OCI-LY1 (cell line): ENCODE measurements around the gene DHCR7.

Experiments used
- H2AFZ ChIP-seq: fragments of 200-600 bp; sonication (generic), shearing (Covaris generic); 2 replicates; pipeline ENCODE4 v1.6.0; 2014; ENCODE audit warnings: antibody characterized with exemption, mild to moderate bottlenecking, low read length
- H3F3A ChIP-seq: fragments of 200-600 bp; sonication (generic), shearing (Covaris generic); 2 replicates; pipeline ENCODE4 v1.6.0; 2014; ENCODE audit warnings: mild to moderate bottlenecking, antibody characterized with exemption, low read length, moderate library complexity; ENCODE audit not compliant: insufficient read depth
- H3K27ac ChIP-seq: fragments of 200-600 bp; sonication (generic); 2 replicates; pipeline ENCODE4 v1.5.1; 2014; ENCODE audit warnings: low read length, mixed run types, mild to moderate bottlenecking, low read depth; ENCODE audit not compliant: poor library complexity, severe bottlenecking
- H3K27me3 ChIP-seq: fragments of 200-600 bp; sonication (generic); 2 replicates; pipeline ENCODE4 v1.6.0; 2014; ENCODE audit warnings: antibody characterized with exemption, mild to moderate bottlenecking, low read length, moderate library complexity; ENCODE audit not compliant: insufficient read depth
- H3K36me3 ChIP-seq: fragments of 200-600 bp; sonication (generic); 2 replicates; pipeline ENCODE4 v1.6.1; 2014; ENCODE audit warnings: mild to moderate bottlenecking, antibody characterized with exemption, low read length, moderate library complexity, mixed read lengths; ENCODE audit not compliant: insufficient read depth
- H3K4me1 ChIP-seq: fragments of 200-600 bp; sonication (generic); 2 replicates; pipeline ENCODE4 v1.5.1; 2014; ENCODE audit warnings: mild to moderate bottlenecking, low read length, moderate library complexity; ENCODE audit not compliant: insufficient read depth, severe bottlenecking
- H3K4me2 ChIP-seq: fragments of 200-600 bp; sonication (generic), shearing (Covaris generic); 2 replicates; pipeline ENCODE4 v1.6.1; 2014; ENCODE audit warnings: low read length
- H3K4me3 ChIP-seq: fragments of 200-600 bp; sonication (generic); 2 replicates; pipeline ENCODE4 v1.5.1; 2014; ENCODE audit warnings: low read length, low read depth, mild to moderate bottlenecking, mixed read lengths; ENCODE audit not compliant: poor library complexity, severe bottlenecking
- H3K79me2 ChIP-seq: fragments of 200-600 bp; shearing (Covaris generic); 2 replicates; pipeline ENCODE4 v1.6.1; 2016; ENCODE audit warnings: mixed run types, low read length, mixed read lengths; ENCODE audit not compliant: insufficient read depth
- H3K9ac ChIP-seq: fragments of 200-600 bp; sonication (generic), shearing (Covaris generic); 2 replicates; pipeline ENCODE4 v1.6.1; 2014; ENCODE audit warnings: mild to moderate bottlenecking, low read length, mixed read lengths
- H3K9me2 ChIP-seq: fragments of 200-600 bp; sonication (generic), shearing (Covaris generic); 2 replicates; pipeline ENCODE4 v1.6.1; 2014; ENCODE audit warnings: low read depth, mild to moderate bottlenecking, low read length, mixed read lengths
- H3K9me3 ChIP-seq: fragments of 200-600 bp; shearing (Covaris generic); 2 replicates; pipeline ENCODE4 v1.6.1; 2014; ENCODE audit warnings: low read length, mixed read lengths
- H4K20me1 ChIP-seq: fragments of 200-600 bp; sonication (generic), shearing (Covaris generic); 2 replicates; pipeline ENCODE4 v1.6.0; 2016; ENCODE audit warnings: mild to moderate bottlenecking, low read length; ENCODE audit not compliant: insufficient read depth
- CTCF ChIP-seq: fragments of 200-600 bp; sonication (generic), shearing (Covaris generic); IDR thresholded peaks from 2 replicates; pipeline ENCODE4 v1.5.1; 2017; ENCODE audit warnings: mild to moderate bottlenecking, antibody characterized with exemption, low read length, moderate library complexity, mixed read lengths
- EZH2 ChIP-seq: fragments of 200-600 bp; sonication (generic), shearing (Covaris generic); IDR thresholded peaks from 2 replicates; pipeline ENCODE4 v1.8.0; 2017; ENCODE audit warnings: borderline replicate concordance, mixed run types, mild to moderate bottlenecking, antibody characterized with exemption, low read length, moderate library complexity, mixed read lengths

Gene DHCR7

GRCh38 chr11:71474771-71475483, 26.7 kb upstream of the DHCR7 start:
- no peak overlapping the region for H3K4me2 ChIP-seq
- no peaks in the 10 kb centered on the region for H3K9me3 ChIP-seq
- no peaks in the 10 kb centered on the region for H3K9me2 ChIP-seq
- no peak overlapping the region for H3K4me3 ChIP-seq
- no peaks in the 10 kb centered on the region for H3K79me2 ChIP-seq
- peaks cover 41% of the 10 kb centered on the region for H3K36me3 ChIP-seq
- H2AFZ ChIP-seq = no peak overlapping the region
- TF ChIP-seq EZH2 = no peak
- TF ChIP-seq CTCF = no peak
- no peak overlapping the region for H3K9ac ChIP-seq
- no peak overlapping the region for H3K27ac ChIP-seq
- H3K27me3 ChIP-seq = no peaks in the 10 kb centered on the region
- H4K20me1 ChIP-seq = no peaks in the 10 kb centered on the region
- H3K4me1 ChIP-seq = no peaks in the 10 kb centered on the region
- no peaks in the 10 kb centered on the region for H3F3A ChIP-seq

GRCh38 chr11:71474141-71474770, 26.1 kb upstream of the DHCR7 start:
- H3K27ac ChIP-seq = no peak overlapping the region
- no peaks in the 10 kb centered on the region for H3K4me1 ChIP-seq
- H3K4me3 ChIP-seq = no peak overlapping the region
- TF ChIP-seq CTCF = no peak
- TF ChIP-seq EZH2 = no peak
- no peaks in the 10 kb centered on the region for H4K20me1 ChIP-seq
- H3K9me2 ChIP-seq = no peaks in the 10 kb centered on the region
- peaks cover 35% of the 10 kb centered on the region for H3K36me3 ChIP-seq
- H3K79me2 ChIP-seq = no peaks in the 10 kb centered on the region
- no peaks in the 10 kb centered on the region for H3F3A ChIP-seq
- H2AFZ ChIP-seq = no peak overlapping the region
- H3K27me3 ChIP-seq = no peaks in the 10 kb centered on the region
- H3K9me3 ChIP-seq = no peaks in the 10 kb centered on the region
- H3K9ac ChIP-seq = no peak overlapping the region
- H3K4me2 ChIP-seq = no peak overlapping the region

GRCh38 chr11:71473793-71474080, 25.5 kb upstream of the DHCR7 start:
- Histone ChIP-seq H4K20me1 (no peaks in the 10 kb centered on the region), H3K4me3 (no peak overlapping the region), H3K4me1 (no peaks in the 10 kb centered on the region), H3F3A (no peaks in the 10 kb centered on the region), H3K9me2 (no peaks in the 10 kb centered on the region), H3K79me2 (no peaks in the 10 kb centered on the region), H2AFZ (no peak overlapping the region), H3K27ac (no peak overlapping the region), H3K9ac (no peak overlapping the region), H3K36me3 (peaks cover 34% of the 10 kb centered on the region), H3K4me2 (no peak overlapping the region), H3K9me3 (no peaks in the 10 kb centered on the region), H3K27me3 (no peaks in the 10 kb centered on the region)
- TF ChIP-seq CTCF = no peak
- no peak for TF ChIP-seq EZH2
